Gastrocnemius medialis (tissue), 4 donors: ENCODE results near the gene FBXL22. TPM values are rescaled to one million over a fixed set of nuclear protein-coding genes. Genes with fewer than 3 reads are reported as not detected.

Source experiments
- ATAC-seq, 2 donors: fragments of 150-250 bp; one replicate each; pipeline ENCODE4 v1.9.1; 2016
- DNase-seq, 2 donors: peaks; one replicate each; pipeline ENCODE4 v3.0.0-alpha.2; 2019
- H3K27ac ChIP-seq, 4 donors: fragments of 200-600 bp; sonication (generic); 1 replicate in 1 of 4; 2 replicates in 3 of 4; pipeline ENCODE4 v1.5.1; 2016 to 2018; ENCODE audit warnings: mild to moderate bottlenecking in 2 of 4, moderate library complexity in 1 of 4
- H3K27me3 ChIP-seq, 3 donors: fragments of 200-600 bp; sonication (generic) in 2 of 3; 1 replicate in 1 of 3; 2 replicates in 2 of 3; pipeline versions ENCODE4 v1.5.1 to v1.6.0; 2016 to 2019; ENCODE audit warnings: mild to moderate bottlenecking in 1 of 3, moderate library complexity in 1 of 3
- H3K36me3 ChIP-seq, 2 donors: fragments of 200-600 bp; sonication (generic) in 1 of 2; one replicate each; pipeline ENCODE4 v1.5.1; 2017 to 2018
- H3K4me1 ChIP-seq, 2 donors: fragments of 200-600 bp; sonication (generic) in 1 of 2; one replicate each; pipeline ENCODE4 v1.5.1; 2016 to 2017; ENCODE audit warnings: mild to moderate bottlenecking in 2 of 2
- H3K4me3 ChIP-seq, 4 donors: fragments of 200-600 bp; sonication (generic) in 3 of 4; 1 replicate in 1 of 4; 2 replicates in 3 of 4; pipeline ENCODE4 v1.5.1; 2016 to 2019; ENCODE audit warnings: mild to moderate bottlenecking in 2 of 4
- H3K9me3 ChIP-seq, 3 donors: fragments of 200-600 bp; sonication (generic) in 2 of 3; 1 replicate in 1 of 3; 2 replicates in 2 of 3; pipeline ENCODE4 v1.5.1; 2016 to 2019
- POLR2A ChIP-seq, 2 donors: fragments of 450-650 bp; IDR thresholded peaks; one replicate each; pipeline ENCODE4 v1.6.1; 2017; ENCODE audit warnings: antibody characterized with exemption in 2 of 2, mild to moderate bottlenecking in 2 of 2, moderate library complexity in 2 of 2
- in situ Hi-C, 4 donors: fragments of 200-750 bp; cut with MboI; loops; one replicate each; pipeline versions ENCODE4 v1.15.0 to v1.8.0; 2017; ENCODE audit warnings: low sequenced_read_pairs in 4 of 4
- intact Hi-C: fragments of 100-400 bp; cut with DNase I; formaldehyde crosslinking; loops from one replicate; pipeline ENCODE4 v1.15.1; 2023; ENCODE audit warnings: low total_unique reads
- total RNA-seq, 4 donors: library from RNA; depleted of rRNA; stranded (reverse); fragments of >200 nt; gene quantifications; one replicate each; pipeline versions ENCODE4 v1.1.0 to v1.2.3, GENCODE V29; 2016
- TF ChIP-seq, protein P1 (sequence below), 5 experiments: fragments of 450-650 bp in 3 of 5; fragments of 200-600 bp in 2 of 5; sonication (generic) in 2 of 5; IDR thresholded peaks in 4 of 5; conservative IDR thresholded peaks in 1 of 5; 1 replicate in 4 of 5; 2 replicates in 1 of 5; pipeline ENCODE4 v1.5.1; 2016 to 2019; ENCODE audit warnings: antibody characterized with exemption in 5 of 5, mild to moderate bottlenecking in 3 of 5, moderate library complexity in 3 of 5

Gene FBXL22
- total RNA-seq, 4 donors from 2014 or later = 0.36 to 0.89 (median 0.68) TPM; not detected in 1

GRCh38 chr15:63603516-63603915 is 6.3 kb downstream of the FBXL22 start:
- in situ Hi-C loops (loop anchor here in 2 of 4 donors (10.0 to 25.0 kb wide), 2 partner anchors 119 to 459 kb away; no protein-coding TSS in a partner anchor), intact Hi-C loops (loop anchor here (5.0 kb wide), 1 partner anchor 464 kb away; no protein-coding TSS in a partner anchor)
- no peak overlapping the region for H3K27ac ChIP-seq
- peaks cover 0 to 14% of the 10 kb centered on the region in 2 donors for H3K36me3 ChIP-seq
- ATAC-seq (no peak), DNase-seq (no peak)
- H3K9me3 ChIP-seq = no peaks in the 10 kb centered on the region
- H3K4me3 ChIP-seq = no peak overlapping the region
- no peaks in the 10 kb centered on the region for H3K27me3 ChIP-seq
- H3K4me1 ChIP-seq = peaks cover 24% of the 10 kb centered on the region in 2 donors
- TF ChIP-seq, protein P1, sequence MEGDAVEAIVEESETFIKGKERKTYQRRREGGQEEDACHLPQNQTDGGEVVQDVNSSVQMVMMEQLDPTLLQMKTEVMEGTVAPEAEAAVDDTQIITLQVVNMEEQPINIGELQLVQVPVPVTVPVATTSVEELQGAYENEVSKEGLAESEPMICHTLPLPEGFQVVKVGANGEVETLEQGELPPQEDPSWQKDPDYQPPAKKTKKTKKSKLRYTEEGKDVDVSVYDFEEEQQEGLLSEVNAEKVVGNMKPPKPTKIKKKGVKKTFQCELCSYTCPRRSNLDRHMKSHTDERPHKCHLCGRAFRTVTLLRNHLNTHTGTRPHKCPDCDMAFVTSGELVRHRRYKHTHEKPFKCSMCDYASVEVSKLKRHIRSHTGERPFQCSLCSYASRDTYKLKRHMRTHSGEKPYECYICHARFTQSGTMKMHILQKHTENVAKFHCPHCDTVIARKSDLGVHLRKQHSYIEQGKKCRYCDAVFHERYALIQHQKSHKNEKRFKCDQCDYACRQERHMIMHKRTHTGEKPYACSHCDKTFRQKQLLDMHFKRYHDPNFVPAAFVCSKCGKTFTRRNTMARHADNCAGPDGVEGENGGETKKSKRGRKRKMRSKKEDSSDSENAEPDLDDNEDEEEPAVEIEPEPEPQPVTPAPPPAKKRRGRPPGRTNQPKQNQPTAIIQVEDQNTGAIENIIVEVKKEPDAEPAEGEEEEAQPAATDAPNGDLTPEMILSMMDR (IDR thresholded peaks at IDR 0.05 in 4 of 5, conservative IDR thresholded peaks at IDR 0.05 in 1 of 5) = no peak
- no peak for TF ChIP-seq POLR2A (IDR thresholded peaks at IDR 0.05)

GRCh38 chr15:63604281-63604680 is 7.1 kb downstream of the FBXL22 start:
- intact Hi-C loops (loop anchor here (5.0 kb wide), 1 partner anchor 463 kb away; no protein-coding TSS in a partner anchor), in situ Hi-C loops (loop anchor here in 2 of 4 donors (10.0 to 25.0 kb wide), 2 partner anchors 119 to 458 kb away; no protein-coding TSS in a partner anchor)
- ATAC-seq (no peak), DNase-seq (no peak)
- Histone ChIP-seq H3K9me3 (no peaks in the 10 kb centered on the region), H3K4me3 (no peak overlapping the region), H3K27me3 (no peaks in the 10 kb centered on the region), H3K36me3 (peaks cover 0 to 22% of the 10 kb centered on the region in 2 donors), H3K4me1 (peaks cover 16% of the 10 kb centered on the region in 2 donors), H3K27ac (no peak overlapping the region)
- no peak for TF ChIP-seq POLR2A (IDR thresholded peaks at IDR 0.05)
- TF ChIP-seq, protein P1 (IDR thresholded peaks at IDR 0.05 in 4 of 5, conservative IDR thresholded peaks at IDR 0.05 in 1 of 5) = no peak

GRCh38 chr15:63605036-63605435 is 7.8 kb downstream of the FBXL22 start:
- in situ Hi-C loops (loop anchor here in 2 of 4 donors (10.0 to 25.0 kb wide), 2 partner anchors 120 to 457 kb away; no protein-coding TSS in a partner anchor), intact Hi-C loops (no loop called here)
- H3K27me3 ChIP-seq = no peaks in the 10 kb centered on the region
- no peak overlapping the region for H3K4me3 ChIP-seq
- no peak overlapping the region for H3K27ac ChIP-seq
- peaks cover 9% of the 10 kb centered on the region in 2 donors for H3K4me1 ChIP-seq
- TF ChIP-seq, protein P1 (IDR thresholded peaks at IDR 0.05 in 4 of 5, conservative IDR thresholded peaks at IDR 0.05 in 1 of 5) = no peak
- no peak for TF ChIP-seq POLR2A (IDR thresholded peaks at IDR 0.05)
- ATAC-seq = no peak
- no peaks in the 10 kb centered on the region for H3K9me3 ChIP-seq
- peaks cover 0 to 23% of the 10 kb centered on the region in 2 donors for H3K36me3 ChIP-seq
- no peak for DNase-seq

- Histone ChIP-seq H3K4me1 (peaks cover 12 to 14% of the 10 kb centered on the region in 2 donors), H3K36me3 (peaks cover 0 to 23% of the 10 kb centered on the region in 2 donors), H3K9me3 (no peaks in the 10 kb centered on the region), H3K4me3 (no peak overlapping the region), H3K27me3 (no peaks in the 10 kb centered on the region), H3K27ac (no peak overlapping the region)
- TF ChIP-seq, protein P1 (IDR thresholded peaks at IDR 0.05 in 4 of 5, conservative IDR thresholded peaks at IDR 0.05 in 1 of 5) = no peak
- no peak for TF ChIP-seq POLR2A (IDR thresholded peaks at IDR 0.05)
- ATAC-seq = no peak
- intact Hi-C loops = no loop called here
- in situ Hi-C loops = loop anchor here in 2 of 4 donors (10.0 to 25.0 kb wide), 2 partner anchors 121 to 456 kb away; no protein-coding TSS in a partner anchor
- DNase-seq = no peak
Observed at GRCh38 chr15:63605816-63606215, 8.6 kb downstream of the FBXL22 start.
